HepG2 (cell line): ENCODE data around the gene SLC5A6. TPM values are rescaled to one million over a fixed set of nuclear protein-coding genes. Genes with fewer than 3 reads are reported as not detected.

Source experiments
- ATAC-seq: fragments of 200-7000 bp; cut with Tn5 transposase; 3 replicates; pipeline ENCODE4 v1.9.1; 2020; ENCODE audit warnings: mild to moderate bottlenecking, moderate library complexity
- BruUV-seq: library from RNA; stranded (reverse); fragments of 400-500 nt; replicated peaks from 2 replicates; lab custom pipeline; 2021; lab: Mats Ljungman, UMichigan
- CTCF ChIA-PET: fragments of 300-600 bp; formaldehyde crosslinking; extraction: SDS; loops from one replicate; lab custom pipeline; 2021; ENCODE audit warnings: low total read pairs, inconsistent platforms, low intra/inter-chr PET ratio; lab: Yijun Ruan, JAX
- POLR2A ChIA-PET: fragments of 350-600 bp; sonication (Branson Sonifier 250); formaldehyde crosslinking; loops from one replicate; lab custom pipeline; 2020; ENCODE audit warnings: antibody characterized with exemption, inconsistent platforms; lab: Yijun Ruan, JAX
- DNase-seq: peaks from one replicate; pipeline ENCODE4 v3.0.0-alpha.2; 2015; ENCODE audit warnings: low spot score
- FAIRE-seq: peaks from 3 replicates; lab custom pipeline; 2011; peaks lifted over from hg19 to GRCh38; lab: Jason Lieb, UNC
- H2AFZ ChIP-seq: one replicate; pipeline ENCODE4 v1.6.1; 2011; ENCODE audit warnings: low read length, inconsistent platforms
- H3K27ac ChIP-seq: fragments of 300-600 bp; 3 replicates; pipeline ENCODE4 v1.8.0; 2011; ENCODE audit warnings: mixed run types, mild to moderate bottlenecking, mixed read lengths, low read length, inconsistent platforms; ENCODE audit not compliant: insufficient read depth; ENCODE audit errors: extremely low read length
- H3K27me3 ChIP-seq, 2 experiments: fragments of 200-600 bp in 1 of 2; 2 replicates in 1 of 2; 3 replicates in 1 of 2; pipeline versions ENCODE4 v1.6.0 to v1.8.0; 2011; ENCODE audit warnings: low read length in 2 of 2, mild to moderate bottlenecking in 2 of 2, moderate library complexity in 2 of 2, inconsistent platforms in 1 of 2; ENCODE audit not compliant: insufficient read depth in 2 of 2, control insufficient read depth in 1 of 2
- H3K36me3 ChIP-seq, 2 experiments: fragments of 200-600 bp in 1 of 2; replicated peaks in 1 of 2; 2 replicates in 1 of 2; 3 replicates in 1 of 2; pipeline versions ENCODE4 v1.5.1 to v1.8.0; 2011; ENCODE audit warnings: low read length in 2 of 2, inconsistent platforms in 1 of 2; ENCODE audit not compliant: insufficient read depth in 2 of 2, control insufficient read depth in 1 of 2
- H3K4me1 ChIP-seq: 2 replicates; pipeline ENCODE4 v1.5.1; 2012; ENCODE audit warnings: low read length, inconsistent platforms; ENCODE audit not compliant: insufficient read depth
- H3K4me2 ChIP-seq: 2 replicates; pipeline ENCODE4 v1.6.0; 2011; ENCODE audit warnings: low read depth, low read length, inconsistent platforms
- H3K4me3 ChIP-seq, 3 experiments: fragments of 200-600 bp in 1 of 3; sonication (generic), shearing (Covaris generic) in 1 of 3; replicated peaks in 1 of 3; 2 replicates each; pipeline ENCODE4 v1.5.1; 2011 to 2016; ENCODE audit warnings: low read length in 3 of 3, inconsistent platforms in 2 of 3, low read depth in 2 of 3, mild to moderate bottlenecking in 2 of 3, control low read depth in 1 of 3, mixed read lengths in 1 of 3; ENCODE audit not compliant: insufficient read depth in 1 of 3
- H3K79me2 ChIP-seq: one replicate; pipeline ENCODE4 v1.6.1; 2011; ENCODE audit warnings: low read length, inconsistent platforms; ENCODE audit not compliant: insufficient read depth
- H3K9ac ChIP-seq: 2 replicates; pipeline ENCODE4 v1.6.0; 2011; ENCODE audit warnings: mild to moderate bottlenecking, low read depth, low read length, inconsistent platforms; ENCODE audit not compliant: insufficient read depth
- H3K9me3 ChIP-seq: 2 replicates; pipeline ENCODE4 v1.5.1; 2012; ENCODE audit warnings: mild to moderate bottlenecking, low read length
- H4K20me1 ChIP-seq: 2 replicates; pipeline ENCODE4 v1.6.0; 2011; ENCODE audit warnings: inconsistent platforms, mild to moderate bottlenecking, low read length, moderate library complexity; ENCODE audit not compliant: insufficient read depth
- ADNP ChIP-seq: sonication (generic); formaldehyde crosslinking; IDR thresholded peaks from 2 replicates; pipeline ENCODE4 v1.4.0; 2020; ENCODE audit warnings: missing genetic modification reagents
- ATF7 ChIP-seq, 2 experiments: fragments of 450-650 bp in 1 of 2; sonication (generic) in 1 of 2; formaldehyde crosslinking in 1 of 2; IDR thresholded peaks; 2 replicates each; pipeline versions ENCODE4 v1.4.0 to v1.6.1; 2016 to 2020; ENCODE audit warnings: antibody characterized with exemption in 1 of 2, mild to moderate bottlenecking in 1 of 2, missing genetic modification reagents in 1 of 2
- FOXA1 ChIP-seq, 2 experiments: fragments of 450-650 bp in 1 of 2; sonication (generic) in 1 of 2; formaldehyde crosslinking in 1 of 2; IDR thresholded peaks; 2 replicates each; pipeline versions ENCODE4 v1.4.0 to v1.6.1; 2016 to 2020; ENCODE audit warnings: missing genetic modification reagents in 1 of 2
- JARID2 ChIP-seq: sonication (generic); formaldehyde crosslinking; IDR thresholded peaks from 2 replicates; pipeline ENCODE4 v1.8.1; 2023; ENCODE audit warnings: missing genetic modification reagents, inconsistent platforms; ENCODE audit not compliant: insufficient replicate concordance
- KLF9 ChIP-seq: IDR thresholded peaks from 2 replicates; pipeline ENCODE4 v1.6.1; 2016; ENCODE audit warnings: low read depth
- PITX1 ChIP-seq: sonication (generic); formaldehyde crosslinking; IDR thresholded peaks from 2 replicates; pipeline ENCODE4 v1.5.1; 2020; ENCODE audit warnings: mild to moderate bottlenecking, missing genetic modification reagents
- POGZ ChIP-seq: sonication (generic); formaldehyde crosslinking; IDR thresholded peaks from 2 replicates; pipeline ENCODE4 v1.4.0; 2020; ENCODE audit warnings: mild to moderate bottlenecking, missing genetic modification reagents
- RXRA ChIP-seq: sonication (generic); formaldehyde crosslinking; IDR thresholded peaks from 2 replicates; pipeline ENCODE4 v1.5.1; 2020; ENCODE audit warnings: missing genetic modification reagents
- ZFP37 ChIP-seq: sonication (generic); formaldehyde crosslinking; IDR thresholded peaks from 2 replicates; pipeline ENCODE4 v1.4.0; 2020; ENCODE audit warnings: missing genetic modification reagents, borderline replicate concordance
- ZNF263 ChIP-seq: sonication (generic); formaldehyde crosslinking; IDR thresholded peaks from 2 replicates; pipeline ENCODE4 v1.4.0; 2020; ENCODE audit warnings: missing genetic modification reagents
- ZNF468 ChIP-seq: sonication (generic); formaldehyde crosslinking; IDR thresholded peaks from 2 replicates; pipeline ENCODE4 v1.8.0; 2022; ENCODE audit warnings: mild to moderate bottlenecking, moderate library complexity, missing genetic modification reagents
- ZNF546 ChIP-seq: sonication (generic); formaldehyde crosslinking; conservative IDR thresholded peaks from 2 replicates; pipeline ENCODE4 v1.8.1; 2023; ENCODE audit warnings: mild to moderate bottlenecking, missing genetic modification reagents
- ZNF773 ChIP-seq: sonication (generic); formaldehyde crosslinking; IDR thresholded peaks from 2 replicates; pipeline ENCODE4 v1.4.0; 2020; ENCODE audit warnings: missing genetic modification reagents, borderline replicate concordance
- WGBS: methylation state at CpG from one replicate; pipeline ENCODE4 v1.1.6; 2017; ENCODE audit warnings: low lambda C conversion rate; 5-methylcytosine and 5-hydroxymethylcytosine counted together
- in situ Hi-C: cut with HindIII; loops from 2 replicates; pipeline ENCODE4 v1.10.0; 2017; ENCODE audit warnings: low pct_unique_long_range_greater_than_20kb; ENCODE audit not compliant: extremely low pct_ligation_motif_present
- intact Hi-C: fragments of 100-400 bp; cut with micrococcal nuclease; formaldehyde crosslinking; loops from one replicate; pipeline ENCODE4 v1.10.0; 2022; ENCODE audit not compliant: unreplicated experiment
- polyA plus RNA-seq, 8 experiments: library from polyadenylated mRNA; depleted of rRNA in 3 of 8; stranded (reverse) in 7 of 8; unstranded in 1 of 8; fragments of >200 nt; fragmentation: Illumina TruSeq in 4 of 8; extraction: Trizol in 4 of 8; gene quantifications; 2 replicates each; pipeline versions ENCODE4 v1.2.1 to v1.2.3, GENCODE V29; 2011 to 2016; ENCODE audit warnings: low read depth in 4 of 8, missing spikeins in 1 of 8, mixed read lengths in 1 of 8; ENCODE audit not compliant: insufficient read depth in 1 of 8
- total RNA-seq, 5 experiments: library from RNA; depleted of rRNA; stranded (reverse); fragments of >200 nt; fragmentation: Illumina TruSeq; extraction: Trizol; gene quantifications; 2 replicates each; pipeline ENCODE4 v1.2.3, GENCODE V29; 2016; ENCODE audit warnings: low read depth in 1 of 5
- TF ChIP-seq, protein P1 (sequence below): sonication (generic); formaldehyde crosslinking; IDR thresholded peaks from 2 replicates; pipeline ENCODE4 v1.9.0; 2021; ENCODE audit warnings: missing genetic modification reagents, borderline replicate concordance
- TF ChIP-seq, protein P2 (sequence below): sonication (generic); formaldehyde crosslinking; conservative IDR thresholded peaks from 2 replicates; pipeline ENCODE4 v1.8.1; 2023; ENCODE audit warnings: missing genetic modification reagents
- TF ChIP-seq, protein P3 (sequence below): sonication (generic); formaldehyde crosslinking; conservative IDR thresholded peaks from 2 replicates; pipeline ENCODE4 v1.4.0; 2020; ENCODE audit warnings: missing genetic modification reagents
- TF ChIP-seq, protein P4 (sequence below): sonication (generic); formaldehyde crosslinking; IDR thresholded peaks from 2 replicates; pipeline ENCODE4 v1.4.0; 2020; ENCODE audit warnings: missing genetic modification reagents

Gene SLC5A6
- total and polyA plus RNA-seq, 2 of the 13 experiments (the other 11 are each of a cell fraction or from before 2014, with no cell fraction given), result 135 to 417 TPM

DNA sequence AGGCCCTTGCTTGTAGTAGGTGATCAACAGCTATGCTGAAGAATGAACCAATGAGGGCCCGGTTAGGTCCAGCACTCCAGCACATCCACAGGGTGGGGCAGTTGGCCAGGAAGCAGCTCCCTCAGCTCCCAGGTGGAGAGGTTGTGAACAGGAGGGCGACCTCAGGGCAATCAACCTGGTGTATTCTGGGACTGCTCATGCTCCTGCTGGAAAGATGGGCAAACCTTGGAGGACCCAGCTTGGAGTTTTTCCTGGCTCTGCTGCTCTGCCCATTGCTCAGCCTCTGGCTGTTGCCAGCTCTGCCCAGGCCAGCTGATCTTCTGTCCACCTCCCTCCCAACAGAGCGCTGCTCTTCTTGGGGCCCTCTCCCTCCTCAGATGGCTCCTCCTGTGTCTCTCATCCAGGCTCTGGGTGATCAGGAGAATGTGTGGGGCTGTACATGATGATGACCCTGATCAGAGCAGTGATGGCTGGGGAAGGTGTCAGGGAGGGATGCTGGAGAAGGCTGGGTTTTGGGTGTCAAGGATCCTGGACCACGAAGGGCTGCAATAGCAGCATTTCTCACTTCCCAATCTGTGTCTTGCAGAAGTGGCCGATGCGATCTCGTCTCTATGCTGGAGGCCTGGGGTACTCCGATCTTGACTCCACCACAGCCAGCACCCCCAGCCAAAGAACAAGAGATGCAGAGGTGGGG lies 59.8 kb downstream of the SLC5A6 start:
- ATAC-seq (peak; percentile 92), DNase-seq (peak; percentile 74), FAIRE-seq (peak; percentile 87)
- intact Hi-C loops (loop anchor here (1.0 to 2.0 kb wide), 2 partner anchors 19 to 39 kb away; no protein-coding TSS in a partner anchor), in situ Hi-C loops (loop anchor here (5.0 kb wide), 1 partner anchor 35 kb away; no protein-coding TSS in a partner anchor)
- Histone ChIP-seq H3K9me3 (no peaks in the 10 kb centered on the region), H2AFZ (no peak overlapping the region), H3K4me2 (no peak overlapping the region; the same call in 1 of the 2 replicates), H3K36me3 (no peaks in the 10 kb centered on the region), H3K9ac (no peak overlapping the region), H3K79me2 (no peaks in the 10 kb centered on the region), H3K27me3 (peaks cover 0 to 2% of the 10 kb centered on the region in 2 experiments; a peak in 2 of 5 replicates), H3K27ac (no peak overlapping the region), H3K4me1 (peaks cover 72% of the 10 kb centered on the region), H4K20me1 (no peaks in the 10 kb centered on the region), H3K4me3 (no peak overlapping the region)
- no TSS peak for BruUV-seq
- WGBS, result 58% methylated on average over 5 of the region's 8 CpGs
- POLR2A ChIA-PET, result interaction anchor here (0.6 to 1.6 kb wide), 8 partner anchors 18 to 78 kb away, joined by 3 to 13 read pairs (median 4); partner anchors contain the start of genes ATRAID, PREB and SLC5A6
- CTCF ChIA-PET, result interaction anchor here (2.5 kb wide), 1 partner anchor 39 kb away, joined by 22 read pairs; no protein-coding TSS in a partner anchor
- no peak for TF ChIP-seq ZFP37 (CRISPR knock-in tag)
- TF ChIP-seq ZNF263 (CRISPR knock-in tag), result 0 out of 2 replicates have a peak, but pooled peaks have one; percentile 31
- TF ChIP-seq, protein P1, sequence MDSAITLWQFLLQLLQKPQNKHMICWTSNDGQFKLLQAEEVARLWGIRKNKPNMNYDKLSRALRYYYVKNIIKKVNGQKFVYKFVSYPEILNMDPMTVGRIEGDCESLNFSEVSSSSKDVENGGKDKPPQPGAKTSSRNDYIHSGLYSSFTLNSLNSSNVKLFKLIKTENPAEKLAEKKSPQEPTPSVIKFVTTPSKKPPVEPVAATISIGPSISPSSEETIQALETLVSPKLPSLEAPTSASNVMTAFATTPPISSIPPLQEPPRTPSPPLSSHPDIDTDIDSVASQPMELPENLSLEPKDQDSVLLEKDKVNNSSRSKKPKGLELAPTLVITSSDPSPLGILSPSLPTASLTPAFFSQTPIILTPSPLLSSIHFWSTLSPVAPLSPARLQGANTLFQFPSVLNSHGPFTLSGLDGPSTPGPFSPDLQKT, result no peak
- no peak for TF ChIP-seq KLF9 (CRISPR knock-in tag)
- no peak for TF ChIP-seq FOXA1 (IDR thresholded peaks at IDR 0.05)
- no peak for TF ChIP-seq FOXA1 (CRISPR knock-in tag; IDR thresholded peaks at IDR 0.05)
- no peak for TF ChIP-seq JARID2 (CRISPR knock-in tag)
- TF ChIP-seq, protein P2, sequence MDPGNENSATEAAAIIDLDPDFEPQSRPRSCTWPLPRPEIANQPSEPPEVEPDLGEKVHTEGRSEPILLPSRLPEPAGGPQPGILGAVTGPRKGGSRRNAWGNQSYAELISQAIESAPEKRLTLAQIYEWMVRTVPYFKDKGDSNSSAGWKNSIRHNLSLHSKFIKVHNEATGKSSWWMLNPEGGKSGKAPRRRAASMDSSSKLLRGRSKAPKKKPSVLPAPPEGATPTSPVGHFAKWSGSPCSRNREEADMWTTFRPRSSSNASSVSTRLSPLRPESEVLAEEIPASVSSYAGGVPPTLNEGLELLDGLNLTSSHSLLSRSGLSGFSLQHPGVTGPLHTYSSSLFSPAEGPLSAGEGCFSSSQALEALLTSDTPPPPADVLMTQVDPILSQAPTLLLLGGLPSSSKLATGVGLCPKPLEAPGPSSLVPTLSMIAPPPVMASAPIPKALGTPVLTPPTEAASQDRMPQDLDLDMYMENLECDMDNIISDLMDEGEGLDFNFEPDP (CRISPR knock-in tag), result no peak
- no peak for TF ChIP-seq ZNF468
- TF ChIP-seq RXRA (CRISPR knock-in tag), result peak; percentile 45; the same call in 1 of the 2 replicates
- TF ChIP-seq, protein P3, sequence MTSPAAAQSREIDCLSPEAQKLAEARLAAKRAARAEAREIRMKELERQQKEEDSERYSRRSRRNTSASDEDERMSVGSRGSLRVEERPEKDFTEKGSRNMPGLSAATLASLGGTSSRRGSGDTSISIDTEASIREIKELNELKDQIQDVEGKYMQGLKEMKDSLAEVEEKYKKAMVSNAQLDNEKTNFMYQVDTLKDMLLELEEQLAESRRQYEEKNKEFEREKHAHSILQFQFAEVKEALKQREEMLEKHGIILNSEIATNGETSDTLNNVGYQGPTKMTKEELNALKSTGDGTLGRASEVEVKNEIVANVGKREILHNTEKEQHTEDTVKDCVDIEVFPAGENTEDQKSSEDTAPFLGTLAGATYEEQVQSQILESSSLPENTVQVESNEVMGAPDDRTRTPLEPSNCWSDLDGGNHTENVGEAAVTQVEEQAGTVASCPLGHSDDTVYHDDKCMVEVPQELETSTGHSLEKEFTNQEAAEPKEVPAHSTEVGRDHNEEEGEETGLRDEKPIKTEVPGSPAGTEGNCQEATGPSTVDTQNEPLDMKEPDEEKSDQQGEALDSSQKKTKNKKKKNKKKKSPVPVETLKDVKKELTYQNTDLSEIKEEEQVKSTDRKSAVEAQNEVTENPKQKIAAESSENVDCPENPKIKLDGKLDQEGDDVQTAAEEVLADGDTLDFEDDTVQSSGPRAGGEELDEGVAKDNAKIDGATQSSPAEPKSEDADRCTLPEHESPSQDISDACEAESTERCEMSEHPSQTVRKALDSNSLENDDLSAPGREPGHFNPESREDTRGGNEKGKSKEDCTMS, result no peak
- TF ChIP-seq ADNP (CRISPR knock-in tag), result no peak
- TF ChIP-seq ZNF773, result no peak
- TF ChIP-seq ATF7 (IDR thresholded peaks at IDR 0.05), result no peak
- TF ChIP-seq ATF7 (CRISPR knock-in tag; IDR thresholded peaks at IDR 0.05), result no peak
- TF ChIP-seq, protein P4, sequence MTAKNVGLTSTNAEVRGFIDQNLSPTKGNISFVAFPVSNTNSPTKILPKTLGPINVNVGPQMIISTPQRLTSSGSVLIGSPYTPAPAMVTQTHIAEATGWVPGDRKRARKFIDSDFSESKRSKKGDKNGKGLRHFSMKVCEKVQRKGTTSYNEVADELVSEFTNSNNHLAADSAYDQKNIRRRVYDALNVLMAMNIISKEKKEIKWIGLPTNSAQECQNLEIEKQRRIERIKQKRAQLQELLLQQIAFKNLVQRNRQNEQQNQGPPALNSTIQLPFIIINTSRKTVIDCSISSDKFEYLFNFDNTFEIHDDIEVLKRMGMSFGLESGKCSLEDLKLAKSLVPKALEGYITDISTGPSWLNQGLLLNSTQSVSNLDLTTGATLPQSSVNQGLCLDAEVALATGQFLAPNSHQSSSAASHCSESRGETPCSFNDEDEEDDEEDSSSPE, result no peak
- TF ChIP-seq PITX1 (CRISPR knock-in tag), result no peak
- TF ChIP-seq POGZ (CRISPR knock-in tag), result no peak
- TF ChIP-seq ZNF546 (CRISPR knock-in tag), result no peak
